GM12892 (cell line): Measurements from ENCODE around the gene MBTD1.

Experiments
- POLR2A ChIP-seq: IDR thresholded peaks from 2 replicates; pipeline ENCODE4 v1.6.1; 2011; ENCODE audit warnings: low read depth, low read length, control low read depth
- POLR2AphosphoS5 ChIP-seq: IDR thresholded peaks from 2 replicates; pipeline ENCODE4 v1.6.1; 2011; ENCODE audit warnings: low read depth, low read length, control low read depth
- TAF1 ChIP-seq: IDR thresholded peaks from 2 replicates; pipeline ENCODE4 v1.6.1; 2011; ENCODE audit warnings: low read depth, mild to moderate bottlenecking, control low read depth, low read length, borderline replicate concordance

DNA sequence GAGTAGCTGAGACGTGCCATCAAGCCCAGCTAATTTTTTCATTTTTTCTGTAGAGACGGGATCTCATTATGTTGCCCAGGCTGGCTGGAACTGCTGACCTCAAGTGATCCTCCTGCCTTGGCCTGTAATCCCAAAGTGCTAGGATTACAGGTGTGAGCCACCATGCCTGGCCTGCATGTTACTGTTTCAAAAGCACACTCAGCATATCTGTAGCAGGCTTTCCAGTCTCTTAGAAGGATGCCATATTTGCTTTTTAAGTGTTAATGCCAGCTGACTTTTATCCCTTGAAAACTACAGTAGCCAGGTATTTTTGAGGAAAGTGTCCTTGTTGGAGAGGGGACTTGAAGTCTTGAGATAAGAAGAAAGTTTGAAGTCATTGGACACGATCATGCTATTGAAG lies 123.9 kb downstream of the MBTD1 start:
- TF ChIP-seq POLR2AphosphoS5 (no peak), POLR2A (no peak), TAF1 (no peak)
